Daoy (cell line): ENCODE data around the gene CAMSAP2. TPM values are rescaled to one million over a fixed set of nuclear protein-coding genes. Genes with fewer than 3 reads are reported as not detected.

Experiments used
- DNase-seq: peaks from one replicate; pipeline ENCODE4 v3.0.0-alpha.2; 2015; ENCODE audit warnings: low read depth
- total RNA-seq: library from RNA; depleted of rRNA; stranded (reverse); fragments of >200 nt; shearing (Covaris generic); gene quantifications from 2 replicates; pipeline ENCODE4 v1.2.3, GENCODE V29; 2014

CAMSAP2 gene
- total RNA-seq, 1 experiment from 2014 or later: 23.5 TPM

- no peak for DNase-seq
Observed at GRCh38 chr1:200739702-200740570, 1.2 kb downstream of the CAMSAP2 start.

GRCh38 chr1:200740571-200741208 is 2.0 kb downstream of the CAMSAP2 start:
- no peak for DNase-seq

GRCh38 chr1:200741551-200742207 is 3.0 kb downstream of the CAMSAP2 start:
- DNase-seq: no peak

- DNase-seq: no peak
Observed at GRCh38 chr1:200744143-200744542, 5.5 kb downstream of the CAMSAP2 start.

- DNase-seq: no peak
Observed at GRCh38 chr1:200749090-200749489, 10.4 kb downstream of the CAMSAP2 start.

- DNase-seq: peak; percentile 39
Observed at GRCh38 chr1:200750749-200751148, 12.1 kb downstream of the CAMSAP2 start.

GRCh38 chr1:200751717-200752116 is 13.0 kb downstream of the CAMSAP2 start:
- DNase-seq: no peak

GRCh38 chr1:200753650-200754198 is 15.0 kb downstream of the CAMSAP2 start:
- DNase-seq: no peak

GRCh38 chr1:200755456-200755855 is 16.8 kb downstream of the CAMSAP2 start:
- no peak for DNase-seq

- no peak for DNase-seq
Observed at GRCh38 chr1:200762089-200762488, 23.4 kb downstream of the CAMSAP2 start.

GRCh38 chr1:200767321-200767720 is 28.6 kb downstream of the CAMSAP2 start:
- DNase-seq: no peak

- DNase-seq: no peak
Observed at GRCh38 chr1:200771625-200772555, 33.2 kb downstream of the CAMSAP2 start.

GRCh38 chr1:200774311-200774710 is 35.6 kb downstream of the CAMSAP2 start:
- no peak for DNase-seq

GRCh38 chr1:200774735-200775444 is 36.2 kb downstream of the CAMSAP2 start:
- no peak for DNase-seq

- no peak for DNase-seq
Observed at GRCh38 chr1:200775850-200776249, 37.2 kb downstream of the CAMSAP2 start.

- DNase-seq: no peak
Observed at GRCh38 chr1:200776949-200777348, 38.3 kb downstream of the CAMSAP2 start.

- no peak for DNase-seq
Observed at GRCh38 chr1:200778766-200779165, 40.1 kb downstream of the CAMSAP2 start.

- no peak for DNase-seq
Observed at GRCh38 chr1:200779326-200779725, 40.6 kb downstream of the CAMSAP2 start.

GRCh38 chr1:200780545-200781369 is 42.1 kb downstream of the CAMSAP2 start:
- no peak for DNase-seq

GRCh38 chr1:200783926-200784325 is 45.2 kb downstream of the CAMSAP2 start:
- no peak for DNase-seq
